Gastrocnemius medialis (tissue), 4 donors: Measurements from ENCODE around the gene NEK6.

ENCODE experiments used
- POLR2A ChIP-seq, 2 donors: fragments of 450-650 bp; IDR thresholded peaks; one replicate each; pipeline ENCODE4 v1.6.1; 2017; ENCODE audit warnings: antibody characterized with exemption in 2 of 2, mild to moderate bottlenecking in 2 of 2, moderate library complexity in 2 of 2
- TF ChIP-seq, protein P1 (sequence below), 5 experiments: fragments of 450-650 bp in 3 of 5; fragments of 200-600 bp in 2 of 5; sonication (generic) in 2 of 5; IDR thresholded peaks in 4 of 5; conservative IDR thresholded peaks in 1 of 5; 1 replicate in 4 of 5; 2 replicates in 1 of 5; pipeline ENCODE4 v1.5.1; 2016 to 2019; ENCODE audit warnings: antibody characterized with exemption in 5 of 5, mild to moderate bottlenecking in 3 of 5, moderate library complexity in 3 of 5

DNA sequence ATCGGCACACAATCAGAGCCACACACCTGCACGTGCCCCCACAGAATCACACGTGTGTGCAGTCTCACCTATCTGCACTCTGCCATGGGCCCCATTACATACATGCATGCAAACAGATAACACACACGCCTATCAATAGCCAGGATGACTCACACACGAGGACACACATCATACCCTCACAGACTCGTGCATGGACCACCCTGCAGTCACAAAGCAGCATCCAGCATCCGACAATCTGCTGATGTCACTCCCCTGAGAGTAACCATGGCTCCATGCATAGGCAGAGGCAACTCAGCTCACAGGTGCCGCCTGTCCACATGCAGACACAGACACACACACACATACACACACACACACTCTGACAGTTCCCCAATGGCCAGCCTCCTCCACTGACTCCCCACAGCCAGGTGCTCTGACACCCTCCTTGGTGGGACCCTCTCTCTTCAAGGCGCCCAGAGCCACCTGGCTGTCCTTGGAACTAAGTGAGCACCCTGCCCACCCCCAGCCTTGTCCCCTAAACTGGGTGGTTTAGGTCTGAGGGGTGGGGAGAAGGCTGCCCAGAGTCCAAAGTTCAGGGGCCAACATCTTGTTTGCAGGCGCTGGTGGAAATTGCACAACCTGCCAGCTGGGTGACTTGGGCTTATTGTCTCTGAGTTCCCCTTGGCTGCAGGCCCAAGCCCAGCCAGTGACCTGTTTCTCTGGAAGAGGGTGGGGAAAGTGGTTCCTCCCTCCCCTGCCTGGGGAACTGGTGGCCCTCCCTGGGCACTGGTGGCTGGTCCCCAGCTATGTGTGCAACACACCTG lies 34.6 kb upstream of the NEK6 start:
- TF ChIP-seq, protein P1, sequence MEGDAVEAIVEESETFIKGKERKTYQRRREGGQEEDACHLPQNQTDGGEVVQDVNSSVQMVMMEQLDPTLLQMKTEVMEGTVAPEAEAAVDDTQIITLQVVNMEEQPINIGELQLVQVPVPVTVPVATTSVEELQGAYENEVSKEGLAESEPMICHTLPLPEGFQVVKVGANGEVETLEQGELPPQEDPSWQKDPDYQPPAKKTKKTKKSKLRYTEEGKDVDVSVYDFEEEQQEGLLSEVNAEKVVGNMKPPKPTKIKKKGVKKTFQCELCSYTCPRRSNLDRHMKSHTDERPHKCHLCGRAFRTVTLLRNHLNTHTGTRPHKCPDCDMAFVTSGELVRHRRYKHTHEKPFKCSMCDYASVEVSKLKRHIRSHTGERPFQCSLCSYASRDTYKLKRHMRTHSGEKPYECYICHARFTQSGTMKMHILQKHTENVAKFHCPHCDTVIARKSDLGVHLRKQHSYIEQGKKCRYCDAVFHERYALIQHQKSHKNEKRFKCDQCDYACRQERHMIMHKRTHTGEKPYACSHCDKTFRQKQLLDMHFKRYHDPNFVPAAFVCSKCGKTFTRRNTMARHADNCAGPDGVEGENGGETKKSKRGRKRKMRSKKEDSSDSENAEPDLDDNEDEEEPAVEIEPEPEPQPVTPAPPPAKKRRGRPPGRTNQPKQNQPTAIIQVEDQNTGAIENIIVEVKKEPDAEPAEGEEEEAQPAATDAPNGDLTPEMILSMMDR (IDR thresholded peaks at IDR 0.05 in 4 of 5, conservative IDR thresholded peaks at IDR 0.05 in 1 of 5), result no peak
- no peak for TF ChIP-seq POLR2A (IDR thresholded peaks at IDR 0.05)
